Lung (tissue), 12 donors: ENCODE data around the gene COL1A2. TPM values are rescaled to one million over a fixed set of nuclear protein-coding genes. Genes with fewer than 3 reads are reported as not detected.

Experiments used
- ATAC-seq: fragments of 200-7000 bp; cut with Tn5 transposase; one replicate; pipeline ENCODE4 v1.9.1; 2020; ENCODE audit warnings: moderate number of reproducible peaks; ENCODE audit not compliant: insufficient read depth, low FRiP score
- DNase-seq, 3 donors: peaks; one replicate each; pipeline ENCODE4 v3.0.0-alpha.2; 2013 to 2017
- H3K27ac ChIP-seq, 2 donors: one replicate each; pipeline ENCODE4 v1.5.1; 2013; ENCODE audit warnings: mild to moderate bottlenecking in 2 of 2, moderate library complexity in 2 of 2, control low read depth in 1 of 2, inconsistent platforms in 1 of 2, low read depth in 1 of 2, low read length in 1 of 2
- H3K27me3 ChIP-seq, 3 donors: one replicate each; pipeline ENCODE4 v1.5.1; 2013; ENCODE audit warnings: low read length in 2 of 3; ENCODE audit not compliant: control insufficient read depth in 3 of 3, insufficient read depth in 3 of 3
- H3K36me3 ChIP-seq, 4 donors: one replicate each; pipeline ENCODE4 v1.5.1; 2013; ENCODE audit warnings: low read length in 4 of 4, mild to moderate bottlenecking in 1 of 4, moderate library complexity in 1 of 4; ENCODE audit not compliant: control insufficient read depth in 4 of 4, insufficient read depth in 4 of 4
- H3K4me1 ChIP-seq, 5 donors: one replicate each; pipeline ENCODE4 v1.5.1; 2013; ENCODE audit warnings: low read length in 5 of 5, mild to moderate bottlenecking in 2 of 5, moderate library complexity in 1 of 5; ENCODE audit not compliant: control insufficient read depth in 5 of 5, insufficient read depth in 5 of 5
- H3K4me3 ChIP-seq: one replicate; pipeline ENCODE4 v1.5.1; 2013; ENCODE audit warnings: mild to moderate bottlenecking, control low read depth, moderate library complexity
- H3K9ac ChIP-seq, 2 donors: one replicate each; pipeline ENCODE4 v1.5.1; 2013; ENCODE audit warnings: low read length in 2 of 2, control low read depth in 1 of 2; ENCODE audit not compliant: insufficient read depth in 1 of 2
- H3K9me3 ChIP-seq, 4 donors: one replicate each; pipeline ENCODE4 v1.5.1; 2013; ENCODE audit warnings: low read length in 3 of 4, mild to moderate bottlenecking in 1 of 4, moderate library complexity in 1 of 4; ENCODE audit not compliant: control insufficient read depth in 4 of 4, insufficient read depth in 3 of 4
- WGBS, 2 donors: extraction: QIAGEN DNeasy Blood & Tissue Kit; methylation state at CpG; one replicate each; pipeline ENCODE4 v1.1.7; 2013; 5-methylcytosine and 5-hydroxymethylcytosine counted together
- polyA plus RNA-seq, 2 donors: library from polyadenylated mRNA; stranded (reverse); fragments of 200-250 nt; gene quantifications; one replicate each; pipeline ENCODE4 v1.2.1, GENCODE V29; 2013
- total RNA-seq, 2 donors: library from RNA; depleted of rRNA in 1 of 2; stranded (reverse); fragments of >200 nt in 1 of 2; gene quantifications; one replicate each; pipeline ENCODE4 v1.2.1, GENCODE V29; 2014 to 2021
- TF ChIP-seq, protein P1 (sequence below): IDR thresholded peaks from 2 replicates; pipeline ENCODE4 v1.5.1; 2012; ENCODE audit warnings: mild to moderate bottlenecking; ENCODE audit errors: control extremely low read depth, extremely low read depth
- donor health status: control.
- donor health status: control.
- donor health status: Bipolar disorder and iron deficiency.
- donor health status: healthy.
- donor health status: DM: yes; HTN: yes; CAD: no.

COL1A2 gene
- total and polyA plus RNA-seq, 4 donors: 66.3 to 1,768 (median 336) TPM

DNA sequence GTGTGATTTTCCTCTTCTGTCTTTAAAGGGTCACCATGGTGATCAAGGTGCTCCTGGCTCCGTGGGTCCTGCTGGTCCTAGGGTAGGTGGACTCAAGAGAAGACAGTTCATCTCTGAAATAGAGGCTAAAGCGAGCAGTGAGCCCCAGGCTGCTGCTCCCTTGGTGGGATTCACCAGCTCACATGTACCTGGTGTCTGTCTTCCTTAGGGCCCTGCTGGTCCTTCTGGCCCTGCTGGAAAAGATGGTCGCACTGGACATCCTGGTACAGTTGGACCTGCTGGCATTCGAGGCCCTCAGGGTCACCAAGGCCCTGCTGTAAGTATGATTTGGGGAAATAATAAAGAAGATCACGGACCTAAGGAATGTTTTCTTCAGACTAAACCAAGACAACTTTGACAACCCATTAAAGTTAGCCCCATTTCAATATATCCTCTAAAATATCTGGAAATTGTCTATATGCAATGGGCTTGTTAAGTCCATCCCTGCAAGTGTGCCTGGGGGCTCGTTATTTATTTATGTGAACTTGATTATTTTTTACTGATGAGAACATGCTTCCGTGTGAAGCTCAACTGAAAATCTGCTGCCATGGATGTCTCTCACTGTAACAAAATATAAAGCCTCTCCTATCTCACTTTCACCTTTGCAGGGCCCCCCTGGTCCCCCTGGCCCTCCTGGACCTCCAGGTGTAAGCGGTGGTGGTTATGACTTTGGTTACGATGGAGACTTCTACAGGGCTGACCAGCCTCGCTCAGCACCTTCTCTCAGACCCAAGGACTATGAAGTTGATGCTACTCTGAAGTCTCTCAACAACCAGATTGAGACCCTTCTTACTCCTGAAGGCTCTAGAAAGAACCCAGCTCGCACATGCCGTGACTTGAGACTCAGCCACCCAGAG lies 32.5 kb downstream of the COL1A2 start:
- H3K4me3 ChIP-seq: no peak overlapping the region
- H3K36me3 ChIP-seq: peaks cover 0 to 67% (median 29%) of the 10 kb centered on the region in 4 donors
- no peaks in the 10 kb centered on the region for H3K9me3 ChIP-seq
- no peaks in the 10 kb centered on the region for H3K27me3 ChIP-seq
- 87 to 89% methylated on average over 12 of the region's 12 CpGs for WGBS, 2 donors
- no peaks in the 10 kb centered on the region for H3K4me1 ChIP-seq
- no peak for ATAC-seq
- no peak overlapping the region for H3K9ac ChIP-seq
- DNase-seq: no peak
- H3K27ac ChIP-seq: no peak overlapping the region
- TF ChIP-seq, protein P1, sequence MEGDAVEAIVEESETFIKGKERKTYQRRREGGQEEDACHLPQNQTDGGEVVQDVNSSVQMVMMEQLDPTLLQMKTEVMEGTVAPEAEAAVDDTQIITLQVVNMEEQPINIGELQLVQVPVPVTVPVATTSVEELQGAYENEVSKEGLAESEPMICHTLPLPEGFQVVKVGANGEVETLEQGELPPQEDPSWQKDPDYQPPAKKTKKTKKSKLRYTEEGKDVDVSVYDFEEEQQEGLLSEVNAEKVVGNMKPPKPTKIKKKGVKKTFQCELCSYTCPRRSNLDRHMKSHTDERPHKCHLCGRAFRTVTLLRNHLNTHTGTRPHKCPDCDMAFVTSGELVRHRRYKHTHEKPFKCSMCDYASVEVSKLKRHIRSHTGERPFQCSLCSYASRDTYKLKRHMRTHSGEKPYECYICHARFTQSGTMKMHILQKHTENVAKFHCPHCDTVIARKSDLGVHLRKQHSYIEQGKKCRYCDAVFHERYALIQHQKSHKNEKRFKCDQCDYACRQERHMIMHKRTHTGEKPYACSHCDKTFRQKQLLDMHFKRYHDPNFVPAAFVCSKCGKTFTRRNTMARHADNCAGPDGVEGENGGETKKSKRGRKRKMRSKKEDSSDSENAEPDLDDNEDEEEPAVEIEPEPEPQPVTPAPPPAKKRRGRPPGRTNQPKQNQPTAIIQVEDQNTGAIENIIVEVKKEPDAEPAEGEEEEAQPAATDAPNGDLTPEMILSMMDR: no peak

DNA sequence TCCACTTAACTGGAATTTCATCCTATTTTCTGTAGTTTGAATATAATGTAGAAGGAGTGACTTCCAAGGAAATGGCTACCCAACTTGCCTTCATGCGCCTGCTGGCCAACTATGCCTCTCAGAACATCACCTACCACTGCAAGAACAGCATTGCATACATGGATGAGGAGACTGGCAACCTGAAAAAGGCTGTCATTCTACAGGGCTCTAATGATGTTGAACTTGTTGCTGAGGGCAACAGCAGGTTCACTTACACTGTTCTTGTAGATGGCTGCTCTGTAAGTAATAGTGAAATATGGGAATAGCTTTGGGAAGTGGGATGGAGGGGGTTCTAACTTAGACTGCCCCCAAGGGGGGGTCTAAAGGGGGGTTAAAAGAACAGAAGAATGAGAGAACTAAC lies 34.5 kb downstream of the COL1A2 start:
- Histone ChIP-seq H3K9me3 (no peaks in the 10 kb centered on the region), H3K4me3 (no peak overlapping the region), H3K4me1 (no peaks in the 10 kb centered on the region), H3K27me3 (no peaks in the 10 kb centered on the region), H3K27ac (no peak overlapping the region), H3K9ac (no peak overlapping the region), H3K36me3 (peaks cover 0 to 51% (median 20%) of the 10 kb centered on the region in 4 donors)
- no peak for DNase-seq
- TF ChIP-seq, protein P1: no peak
- ATAC-seq: no peak
- WGBS, 2 donors: 91 to 94% methylated on average over 1 of the region's 1 CpG

DNA sequence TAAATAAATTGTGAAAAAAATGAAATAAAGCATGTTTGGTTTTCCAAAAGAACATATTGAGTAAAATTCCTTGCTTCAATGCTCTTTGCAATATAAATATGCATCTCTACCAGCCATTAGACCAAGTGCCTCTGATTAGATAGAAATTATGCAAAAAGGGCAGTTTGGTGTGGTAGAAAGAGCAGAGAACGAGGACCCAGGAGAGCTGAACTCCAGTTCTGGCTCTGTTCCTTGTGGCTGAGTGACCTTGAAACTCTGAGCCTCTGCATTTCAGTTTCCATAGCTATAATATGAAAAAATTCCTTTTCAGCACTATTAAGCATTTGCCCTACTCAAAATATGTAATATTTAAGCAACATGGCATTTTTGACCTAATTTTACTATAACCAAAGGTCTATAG lies 36.5 kb downstream of the COL1A2 start:
- Histone ChIP-seq H3K27ac (no peak overlapping the region), H3K36me3 (peaks cover 0 to 31% (median 9%) of the 10 kb centered on the region in 4 donors), H3K27me3 (no peaks in the 10 kb centered on the region), H3K4me3 (no peak overlapping the region), H3K9me3 (no peaks in the 10 kb centered on the region), H3K4me1 (peaks cover 0 to 2% (median 0%) of the 10 kb centered on the region in 5 donors), H3K9ac (no peak overlapping the region)
- WGBS, 2 donors: 75 to 94% methylated on average over 1 of the region's 1 CpG
- DNase-seq (no peak), ATAC-seq (no peak)
- TF ChIP-seq, protein P1: no peak
